ENCODE results near the gene EPG5. TPM values are rescaled to one million over a fixed set of nuclear protein-coding genes. Genes with fewer than 3 reads are reported as not detected.

EPG5 gene
- polyA plus RNA-seq, 1 donor from 2014 or later, result 18.0 TPM

DNA sequence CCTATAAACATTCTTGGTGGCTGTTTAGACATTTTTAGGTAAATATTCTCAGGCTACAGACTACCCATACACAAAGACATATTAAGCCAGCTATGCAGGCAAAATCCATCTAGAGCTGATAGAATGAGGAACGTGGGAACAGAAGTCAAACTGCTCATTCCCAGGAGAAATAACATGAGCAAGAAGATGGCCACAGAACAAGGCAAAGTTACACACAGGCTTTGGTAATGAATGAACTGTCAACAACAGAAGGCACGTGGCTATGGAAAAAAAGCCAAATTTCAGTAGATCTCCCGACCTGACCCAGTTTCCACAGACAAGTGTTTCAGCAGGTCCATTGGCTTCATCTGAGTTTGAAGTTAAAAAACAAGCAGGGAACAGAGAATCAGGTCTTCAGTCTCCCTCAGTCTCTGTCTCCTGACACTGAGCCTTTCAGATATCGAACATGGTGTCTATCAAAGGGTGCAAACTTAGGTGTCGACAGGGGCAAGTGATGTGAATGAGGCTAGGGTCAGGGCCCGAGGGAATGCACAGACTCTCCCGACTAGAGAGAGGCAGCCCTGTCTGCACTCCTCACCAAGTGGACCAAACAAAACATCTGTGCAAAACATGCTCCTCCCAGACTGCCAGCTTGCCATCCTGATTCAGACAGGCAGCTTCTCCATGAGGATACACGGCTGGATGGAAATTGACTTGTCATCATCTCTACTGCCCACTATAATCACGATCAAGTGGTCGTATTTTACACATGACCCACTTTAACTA lies 115.8 kb downstream of the EPG5 start:
- no peaks in the 10 kb centered on the region for H3F3A ChIP-seq (ENCODE audit: insufficient read depth, low read length, poor library complexity, severe bottlenecking)
- no peak overlapping the region for H3K9ac ChIP-seq (ENCODE audit: low read length)
- no peak overlapping the region for H3K4me2 ChIP-seq (ENCODE audit: low read length)
- no peak overlapping the region for H2AFZ ChIP-seq (ENCODE audit: low read depth, low read length)
- H3K36me3 ChIP-seq (ENCODE audit: insufficient read depth, low read length), result no peaks in the 10 kb centered on the region
- no peaks in the 10 kb centered on the region for H3K9me3 ChIP-seq (ENCODE audit: low read length)
- H3K79me2 ChIP-seq (replicated peaks; ENCODE audit: insufficient read depth, low read length), result no peaks in the 10 kb centered on the region
- H4K20me1 ChIP-seq (ENCODE audit: insufficient read depth), result no peaks in the 10 kb centered on the region
- H3K9me2 ChIP-seq (ENCODE audit: insufficient read depth, low read length), result no peaks in the 10 kb centered on the region
- no peak overlapping the region for H3K27ac ChIP-seq (ENCODE audit: low read length)
- H3K4me3 ChIP-seq (ENCODE audit: low read length), result no peak overlapping the region
- no peaks in the 10 kb centered on the region for H3K27me3 ChIP-seq (ENCODE audit: insufficient read depth, low read depth, low read length)
- TF ChIP-seq EZH2 (IDR thresholded peaks at IDR 0.05; ENCODE audit: borderline replicate concordance, insufficient read depth, low read length, poor library complexity, severe bottlenecking), result no peak
- TF ChIP-seq POLR2AphosphoS5 (IDR thresholded peaks at IDR 0.05), result no peak
- TF ChIP-seq MXI1 (conservative IDR thresholded peaks at IDR 0.05; ENCODE audit: poor library complexity, severe bottlenecking), result no peak
- TF ChIP-seq SMC3 (conservative IDR thresholded peaks at IDR 0.05; ENCODE audit: poor library complexity), result no peak

DNA sequence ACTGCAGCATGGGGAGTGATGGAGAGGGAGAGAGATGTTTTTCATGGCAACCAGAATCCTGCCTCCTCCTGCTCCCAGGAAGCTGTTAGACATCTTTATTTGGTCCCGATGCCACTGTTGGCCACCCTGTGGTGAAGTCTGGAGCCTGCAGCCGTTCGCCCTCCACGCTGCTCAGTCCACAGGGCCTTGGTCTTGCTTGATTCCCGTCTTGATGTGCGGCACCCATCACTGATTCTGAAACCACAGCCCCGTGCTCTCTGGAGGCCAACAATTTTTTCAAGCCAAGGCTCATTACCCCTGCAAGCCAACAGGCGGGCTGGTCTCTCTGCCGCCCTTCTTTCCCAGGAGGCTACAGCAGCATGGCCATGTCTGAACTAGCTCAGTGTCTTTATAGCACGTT lies 117.1 kb downstream of the EPG5 start:
- Histone ChIP-seq H3K27me3 (ENCODE audit: insufficient read depth, low read depth, low read length) (no peaks in the 10 kb centered on the region), H3K9ac (ENCODE audit: low read length) (no peak overlapping the region), H3F3A (ENCODE audit: insufficient read depth, low read length, poor library complexity, severe bottlenecking) (no peaks in the 10 kb centered on the region), H4K20me1 (ENCODE audit: insufficient read depth) (no peaks in the 10 kb centered on the region), H3K36me3 (ENCODE audit: insufficient read depth, low read length) (no peaks in the 10 kb centered on the region), H2AFZ (ENCODE audit: low read depth, low read length) (no peak overlapping the region), H3K9me2 (ENCODE audit: insufficient read depth, low read length) (no peaks in the 10 kb centered on the region), H3K27ac (ENCODE audit: low read length) (no peak overlapping the region), H3K4me3 (ENCODE audit: low read length) (no peak overlapping the region), H3K79me2 (replicated peaks; ENCODE audit: insufficient read depth, low read length) (no peaks in the 10 kb centered on the region), H3K9me3 (ENCODE audit: low read length) (no peaks in the 10 kb centered on the region), H3K4me2 (ENCODE audit: low read length) (no peak overlapping the region)
- TF ChIP-seq, protein P1, sequence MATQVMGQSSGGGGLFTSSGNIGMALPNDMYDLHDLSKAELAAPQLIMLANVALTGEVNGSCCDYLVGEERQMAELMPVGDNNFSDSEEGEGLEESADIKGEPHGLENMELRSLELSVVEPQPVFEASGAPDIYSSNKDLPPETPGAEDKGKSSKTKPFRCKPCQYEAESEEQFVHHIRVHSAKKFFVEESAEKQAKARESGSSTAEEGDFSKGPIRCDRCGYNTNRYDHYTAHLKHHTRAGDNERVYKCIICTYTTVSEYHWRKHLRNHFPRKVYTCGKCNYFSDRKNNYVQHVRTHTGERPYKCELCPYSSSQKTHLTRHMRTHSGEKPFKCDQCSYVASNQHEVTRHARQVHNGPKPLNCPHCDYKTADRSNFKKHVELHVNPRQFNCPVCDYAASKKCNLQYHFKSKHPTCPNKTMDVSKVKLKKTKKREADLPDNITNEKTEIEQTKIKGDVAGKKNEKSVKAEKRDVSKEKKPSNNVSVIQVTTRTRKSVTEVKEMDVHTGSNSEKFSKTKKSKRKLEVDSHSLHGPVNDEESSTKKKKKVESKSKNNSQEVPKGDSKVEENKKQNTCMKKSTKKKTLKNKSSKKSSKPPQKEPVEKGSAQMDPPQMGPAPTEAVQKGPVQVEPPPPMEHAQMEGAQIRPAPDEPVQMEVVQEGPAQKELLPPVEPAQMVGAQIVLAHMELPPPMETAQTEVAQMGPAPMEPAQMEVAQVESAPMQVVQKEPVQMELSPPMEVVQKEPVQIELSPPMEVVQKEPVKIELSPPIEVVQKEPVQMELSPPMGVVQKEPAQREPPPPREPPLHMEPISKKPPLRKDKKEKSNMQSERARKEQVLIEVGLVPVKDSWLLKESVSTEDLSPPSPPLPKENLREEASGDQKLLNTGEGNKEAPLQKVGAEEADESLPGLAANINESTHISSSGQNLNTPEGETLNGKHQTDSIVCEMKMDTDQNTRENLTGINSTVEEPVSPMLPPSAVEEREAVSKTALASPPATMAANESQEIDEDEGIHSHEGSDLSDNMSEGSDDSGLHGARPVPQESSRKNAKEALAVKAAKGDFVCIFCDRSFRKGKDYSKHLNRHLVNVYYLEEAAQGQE (IDR thresholded peaks at IDR 0.05; ENCODE audit: borderline replicate concordance), result no peak
- TF ChIP-seq SMC3 (conservative IDR thresholded peaks at IDR 0.05; ENCODE audit: poor library complexity), result no peak
- TF ChIP-seq RAD21 (conservative IDR thresholded peaks at IDR 0.05), result no peak

DNA sequence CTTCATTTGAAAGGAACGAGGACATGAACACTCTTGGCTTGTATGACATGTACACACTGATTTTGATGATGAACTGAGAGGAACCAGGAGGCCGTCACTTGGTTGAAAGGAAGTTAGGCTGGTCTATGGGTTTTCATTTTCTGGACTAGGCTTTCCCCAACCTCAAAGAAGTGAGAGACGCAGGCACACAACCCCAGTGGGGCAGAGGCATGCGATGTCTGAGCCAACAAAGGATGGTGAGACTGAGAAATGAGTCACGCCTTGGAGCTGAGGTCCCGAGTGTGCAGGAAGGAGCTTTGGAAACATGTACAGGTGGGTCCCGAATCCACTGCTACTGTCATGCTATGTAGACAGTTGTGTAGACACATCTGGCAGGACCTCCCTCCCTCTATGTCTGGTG lies 117.6 kb downstream of the EPG5 start:
- Histone ChIP-seq H3K4me2 (ENCODE audit: low read length) (no peak overlapping the region), H4K20me1 (ENCODE audit: insufficient read depth) (no peaks in the 10 kb centered on the region)
- no peak for TF ChIP-seq POLR2AphosphoS5 (IDR thresholded peaks at IDR 0.05)
- no peak for TF ChIP-seq EP300 (conservative IDR thresholded peaks at IDR 0.05; ENCODE audit: poor library complexity, severe bottlenecking)
- no peak for TF ChIP-seq MXI1 (conservative IDR thresholded peaks at IDR 0.05; ENCODE audit: poor library complexity, severe bottlenecking)
- TF ChIP-seq, protein P2, sequence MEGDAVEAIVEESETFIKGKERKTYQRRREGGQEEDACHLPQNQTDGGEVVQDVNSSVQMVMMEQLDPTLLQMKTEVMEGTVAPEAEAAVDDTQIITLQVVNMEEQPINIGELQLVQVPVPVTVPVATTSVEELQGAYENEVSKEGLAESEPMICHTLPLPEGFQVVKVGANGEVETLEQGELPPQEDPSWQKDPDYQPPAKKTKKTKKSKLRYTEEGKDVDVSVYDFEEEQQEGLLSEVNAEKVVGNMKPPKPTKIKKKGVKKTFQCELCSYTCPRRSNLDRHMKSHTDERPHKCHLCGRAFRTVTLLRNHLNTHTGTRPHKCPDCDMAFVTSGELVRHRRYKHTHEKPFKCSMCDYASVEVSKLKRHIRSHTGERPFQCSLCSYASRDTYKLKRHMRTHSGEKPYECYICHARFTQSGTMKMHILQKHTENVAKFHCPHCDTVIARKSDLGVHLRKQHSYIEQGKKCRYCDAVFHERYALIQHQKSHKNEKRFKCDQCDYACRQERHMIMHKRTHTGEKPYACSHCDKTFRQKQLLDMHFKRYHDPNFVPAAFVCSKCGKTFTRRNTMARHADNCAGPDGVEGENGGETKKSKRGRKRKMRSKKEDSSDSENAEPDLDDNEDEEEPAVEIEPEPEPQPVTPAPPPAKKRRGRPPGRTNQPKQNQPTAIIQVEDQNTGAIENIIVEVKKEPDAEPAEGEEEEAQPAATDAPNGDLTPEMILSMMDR (IDR thresholded peaks at IDR 0.05; ENCODE audit: poor library complexity, severe bottlenecking), result no peak
- TF ChIP-seq SMC3 (conservative IDR thresholded peaks at IDR 0.05; ENCODE audit: poor library complexity), result no peak
- no peak for TF ChIP-seq EZH2 (IDR thresholded peaks at IDR 0.05; ENCODE audit: borderline replicate concordance, insufficient read depth, low read length, poor library complexity, severe bottlenecking)
- TF ChIP-seq RAD21 (conservative IDR thresholded peaks at IDR 0.05), result no peak
- TF ChIP-seq, protein P1 (IDR thresholded peaks at IDR 0.05; ENCODE audit: borderline replicate concordance), result no peak
- TF ChIP-seq TAF1 (IDR thresholded peaks at IDR 0.05; ENCODE audit: low read depth), result no peak

More for the DNA sequence above, 117.6 kb downstream of the EPG5 start:
- H3K9ac ChIP-seq (ENCODE audit: low read length), result no peak overlapping the region
- no peaks in the 10 kb centered on the region for H3K9me2 ChIP-seq (ENCODE audit: insufficient read depth, low read length)
- no peaks in the 10 kb centered on the region for H3K79me2 ChIP-seq (replicated peaks; ENCODE audit: insufficient read depth, low read length)
- no peaks in the 10 kb centered on the region for H3K36me3 ChIP-seq (ENCODE audit: insufficient read depth, low read length)
- H3K9me3 ChIP-seq (ENCODE audit: low read length), result no peaks in the 10 kb centered on the region
- H3K27ac ChIP-seq (ENCODE audit: low read length), result no peak overlapping the region
- H3K4me3 ChIP-seq (ENCODE audit: low read length), result no peak overlapping the region
- H2AFZ ChIP-seq (ENCODE audit: low read depth, low read length), result no peak overlapping the region
- no peaks in the 10 kb centered on the region for H3F3A ChIP-seq (ENCODE audit: insufficient read depth, low read length, poor library complexity, severe bottlenecking)
- no peaks in the 10 kb centered on the region for H3K27me3 ChIP-seq (ENCODE audit: insufficient read depth, low read depth, low read length)
